B cell (primary cell): Measurements from ENCODE around the gene NUP42. TPM values are rescaled to one million over a fixed set of nuclear protein-coding genes. Genes with fewer than 3 reads are reported as not detected.

Experiments
- ATAC-seq: fragments of 200-7000 bp; cut with Tn5 transposase; one replicate; pipeline ENCODE4 v1.10.0; 2021; ENCODE audit warnings: low read depth, mild to moderate bottlenecking, moderate number of reproducible peaks, moderate library complexity
- CTCF ChIA-PET: fragments of 350-600 bp; sonication (Branson Sonifier 250); formaldehyde crosslinking; loops from one replicate; lab custom pipeline; 2021; ENCODE audit warnings: antibody characterized with exemption, inconsistent platforms; lab: Charles Lee
- POLR2A ChIA-PET: fragments of 350-600 bp; sonication (Branson Sonifier 250); formaldehyde crosslinking; loops from one replicate; lab custom pipeline; 2021; ENCODE audit warnings: antibody characterized with exemption; lab: Charles Lee
- DNase-seq: peaks from one replicate; pipeline ENCODE4 v3.0.0; 2013
- H2AFZ ChIP-seq: 2 replicates; pipeline ENCODE4 v1.6.1; 2012; ENCODE audit warnings: mild to moderate bottlenecking, low read depth, low read length; ENCODE audit not compliant: insufficient read depth, poor library complexity, severe bottlenecking
- H3K27ac ChIP-seq, 2 donors: 1 replicate in 1 of 2; 2 replicates in 1 of 2; pipeline ENCODE4 v1.5.1; 2012 to 2013; ENCODE audit warnings: low read length in 2 of 2, mild to moderate bottlenecking in 2 of 2, moderate library complexity in 1 of 2
- H3K27me3 ChIP-seq, 4 experiments: fragments of 200-600 bp in 1 of 4; sonication (generic) in 1 of 4; replicated peaks in 1 of 4; 1 replicate in 2 of 4; 2 replicates in 2 of 4; pipeline versions ENCODE4 v1.6.1 to v1.7.0; 2013 to 2016; ENCODE audit warnings: low read length in 3 of 4, mild to moderate bottlenecking in 2 of 4, mixed read lengths in 1 of 4, moderate library complexity in 1 of 4; ENCODE audit not compliant: insufficient read depth in 4 of 4, control insufficient read depth in 3 of 4; ENCODE audit errors: control extremely low read depth in 1 of 4
- H3K36me3 ChIP-seq, 2 experiments: replicated peaks in 1 of 2; 1 replicate in 1 of 2; 2 replicates in 1 of 2; pipeline versions ENCODE4 v1.6.1 to v1.7.1; 2013; ENCODE audit warnings: low read length in 1 of 2; ENCODE audit not compliant: insufficient read depth in 2 of 2, control insufficient read depth in 1 of 2; ENCODE audit errors: control extremely low read depth in 1 of 2, extremely low read depth in 1 of 2
- H3K4me1 ChIP-seq, 2 donors: fragments of 200-600 bp in 1 of 2; sonication (generic) in 1 of 2; 1 replicate in 1 of 2; 2 replicates in 1 of 2; pipeline versions ENCODE4 v1.5.1 to v1.6.1; 2013 to 2017; ENCODE audit warnings: low read length in 2 of 2; ENCODE audit not compliant: control insufficient read depth in 2 of 2, insufficient read depth in 2 of 2
- H3K4me2 ChIP-seq: replicated peaks from 2 replicates; pipeline ENCODE3; 2012; ENCODE audit warnings: mild to moderate bottlenecking, low read depth, low read length; ENCODE audit not compliant: poor library complexity, severe bottlenecking
- H3K4me3 ChIP-seq, 5 experiments: fragments of 200-600 bp in 1 of 5; sonication (generic) in 1 of 5; 1 replicate in 3 of 5; 2 replicates in 2 of 5; pipeline versions ENCODE4 v1.5.1 to v1.7.0; 2011 to 2016; ENCODE audit warnings: low read length in 4 of 5, mild to moderate bottlenecking in 4 of 5, low read depth in 2 of 5, control low read depth in 1 of 5, moderate library complexity in 1 of 5; ENCODE audit not compliant: insufficient read depth in 1 of 5; ENCODE audit errors: control extremely low read depth in 1 of 5, extremely low read depth in 1 of 5
- H3K79me2 ChIP-seq: fragments of 200-600 bp; sonication (generic); one replicate; pipeline ENCODE4 v1.6.0; 2016; ENCODE audit warnings: low read length; ENCODE audit not compliant: control insufficient read depth, insufficient read depth
- H3K9ac ChIP-seq: fragments of 200-600 bp; sonication (generic); 2 replicates; pipeline ENCODE4 v1.6.1; 2017; ENCODE audit warnings: mild to moderate bottlenecking, low read length, moderate library complexity
- H3K9me3 ChIP-seq, 3 donors: one replicate each; pipeline versions ENCODE4 v1.6.1 to v1.7.1; 2013; ENCODE audit warnings: low read length in 2 of 3; ENCODE audit not compliant: control insufficient read depth in 2 of 3, insufficient read depth in 1 of 3; ENCODE audit errors: control extremely low read depth in 1 of 3
- H4K20me1 ChIP-seq: 2 replicates; pipeline ENCODE4 v1.6.0; 2012; ENCODE audit warnings: mild to moderate bottlenecking, low read length; ENCODE audit not compliant: insufficient read depth, control insufficient read depth, poor library complexity, severe bottlenecking
- H3K27ac Mint-ChIP-seq: one replicate; pipeline ENCODE4 v1.8.0; 2021; ENCODE audit warnings: mixed read lengths
- H3K27me3 Mint-ChIP-seq: one replicate; pipeline ENCODE4 v1.8.0; 2021; ENCODE audit warnings: mixed read lengths
- H3K4me1 Mint-ChIP-seq: one replicate; pipeline ENCODE4 v1.8.0; 2021; ENCODE audit warnings: mixed read lengths
- H3K4me3 Mint-ChIP-seq: one replicate; pipeline ENCODE4 v1.8.0; 2021; ENCODE audit warnings: mixed read lengths
- H3K9me3 Mint-ChIP-seq: one replicate; pipeline ENCODE4 v1.8.0; 2022; ENCODE audit warnings: mixed read lengths; ENCODE audit not compliant: insufficient read depth
- EZH2 ChIP-seq: IDR thresholded peaks from 2 replicates; pipeline ENCODE4 v1.6.1; 2012; ENCODE audit warnings: borderline replicate concordance, low read depth, mild to moderate bottlenecking, moderate library complexity, low read length; ENCODE audit not compliant: insufficient read depth, poor library complexity, severe bottlenecking
- WGBS: methylation state at CpG from one replicate; pipeline ENCODE4 v1.1.5; 2013; ENCODE audit warnings: missing lambda C conversion rate; ENCODE audit not compliant: insufficient coverage; 5-methylcytosine and 5-hydroxymethylcytosine counted together
- intact Hi-C: fragments of 100-400 bp; cut with micrococcal nuclease; formaldehyde crosslinking; loops from one replicate; pipeline ENCODE4 v1.10.0; 2022
- polyA plus RNA-seq: library from polyadenylated mRNA; depleted of rRNA; stranded (reverse); fragments of >200 nt; gene quantifications from 2 replicates; pipeline ENCODE4 v1.2.3, GENCODE V29; 2012
- total RNA-seq, 2 donors: library from RNA; stranded (reverse); fragments of 120-200 nt in 1 of 2; gene quantifications; 1 replicate in 1 of 2; 2 replicates in 1 of 2; pipeline versions ENCODE4 v1.2.3 to v1.2.4, GENCODE V29; 2013 to 2022
- TF ChIP-seq, protein P1 (sequence below): fragments of 200-600 bp; IDR thresholded peaks from one replicate; pipeline ENCODE4 v1.8.0; 2022; ENCODE audit warnings: antibody characterized with exemption, mild to moderate bottlenecking

The NUP42 gene
- total and polyA plus RNA-seq, 2 donors (not counting 1 experiment from before 2014, with no cell fraction given): 38.1 to 49.2 TPM

DNA sequence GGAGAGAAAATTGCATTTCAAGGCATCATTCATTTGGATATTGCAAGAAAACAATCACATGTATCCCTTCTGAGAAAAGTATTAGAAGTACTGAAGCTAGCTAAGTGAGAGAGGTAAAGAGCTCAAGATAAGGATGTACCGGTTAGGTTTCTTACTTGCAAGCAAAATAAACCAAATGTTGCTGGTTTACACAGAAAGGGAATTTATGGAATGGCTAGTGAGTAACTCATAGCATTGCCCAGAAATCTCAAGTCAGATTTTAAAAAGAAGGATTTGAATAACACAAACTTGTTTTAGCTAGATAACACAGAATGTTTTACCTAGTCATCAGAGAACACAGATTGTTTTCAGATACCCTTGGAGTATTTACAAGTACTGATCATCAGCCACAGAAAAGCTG, 45.6 kb upstream of the NUP42 start:
- Histone ChIP-seq H3K9me3 (no peaks in the 10 kb centered on the region), H3K9ac (no peak overlapping the region), H3K27ac (no peak overlapping the region), H3K36me3 (no peaks in the 10 kb centered on the region), H2AFZ (no peak overlapping the region), H3K4me1 (no peaks in the 10 kb centered on the region), H3K27me3 (no peaks in the 10 kb centered on the region), H3K4me3 (no peak overlapping the region), H3K4me2 (no peak overlapping the region), H3K79me2 (no peaks in the 10 kb centered on the region), H4K20me1 (no peaks in the 10 kb centered on the region)
- TF ChIP-seq EZH2: no peak
- TF ChIP-seq, protein P1, sequence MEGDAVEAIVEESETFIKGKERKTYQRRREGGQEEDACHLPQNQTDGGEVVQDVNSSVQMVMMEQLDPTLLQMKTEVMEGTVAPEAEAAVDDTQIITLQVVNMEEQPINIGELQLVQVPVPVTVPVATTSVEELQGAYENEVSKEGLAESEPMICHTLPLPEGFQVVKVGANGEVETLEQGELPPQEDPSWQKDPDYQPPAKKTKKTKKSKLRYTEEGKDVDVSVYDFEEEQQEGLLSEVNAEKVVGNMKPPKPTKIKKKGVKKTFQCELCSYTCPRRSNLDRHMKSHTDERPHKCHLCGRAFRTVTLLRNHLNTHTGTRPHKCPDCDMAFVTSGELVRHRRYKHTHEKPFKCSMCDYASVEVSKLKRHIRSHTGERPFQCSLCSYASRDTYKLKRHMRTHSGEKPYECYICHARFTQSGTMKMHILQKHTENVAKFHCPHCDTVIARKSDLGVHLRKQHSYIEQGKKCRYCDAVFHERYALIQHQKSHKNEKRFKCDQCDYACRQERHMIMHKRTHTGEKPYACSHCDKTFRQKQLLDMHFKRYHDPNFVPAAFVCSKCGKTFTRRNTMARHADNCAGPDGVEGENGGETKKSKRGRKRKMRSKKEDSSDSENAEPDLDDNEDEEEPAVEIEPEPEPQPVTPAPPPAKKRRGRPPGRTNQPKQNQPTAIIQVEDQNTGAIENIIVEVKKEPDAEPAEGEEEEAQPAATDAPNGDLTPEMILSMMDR: no peak
- ChIA-PET CTCF (no interaction called here), POLR2A (no interaction called here)
- WGBS: 100% methylated on average over 1 of the region's 1 CpG
- Mint-ChIP-seq H3K27me3 (no peaks in the 10 kb centered on the region), H3K9me3 (peaks cover 3% of the 10 kb centered on the region), H3K4me1 (no peaks in the 10 kb centered on the region), H3K4me3 (no peak overlapping the region), H3K27ac (no peak overlapping the region)
- ATAC-seq: no peak
- DNase-seq: no peak
- intact Hi-C loops: no loop called here

DNA sequence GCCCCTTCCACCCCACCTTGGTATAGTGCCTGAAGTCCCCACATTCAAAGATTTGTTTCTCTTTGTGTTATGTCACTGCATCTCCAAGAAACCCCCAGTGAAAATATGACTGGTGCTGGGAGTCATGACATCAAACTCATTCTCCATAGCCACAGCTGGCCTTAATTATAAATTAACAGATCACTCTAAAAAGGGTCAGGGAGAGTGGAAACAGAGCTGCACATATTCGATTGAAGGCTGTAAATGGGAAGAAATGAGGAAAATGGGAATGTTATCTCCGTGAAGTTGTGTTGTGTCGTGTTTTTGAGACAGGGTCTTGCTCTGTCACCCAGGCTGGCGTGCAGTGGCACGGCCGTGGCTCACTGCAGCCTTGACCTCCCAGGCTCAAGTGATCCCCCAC, 24.2 kb upstream of the NUP42 start:
- 83% methylated on average over 6 of the region's 6 CpGs for WGBS
- DNase-seq (no peak), ATAC-seq (no peak)
- no peaks in the 10 kb centered on the region for H3K27me3 Mint-ChIP-seq
- Histone ChIP-seq H3K9ac (no peak overlapping the region), H3K4me2 (no peak overlapping the region), H3K4me3 (no peak overlapping the region), H3K27me3 (no peaks in the 10 kb centered on the region), H3K27ac (no peak overlapping the region), H3K79me2 (no peaks in the 10 kb centered on the region), H3K4me1 (no peaks in the 10 kb centered on the region), H3K9me3 (no peaks in the 10 kb centered on the region), H3K36me3 (peaks cover 3 to 4% of the 10 kb centered on the region in 2 experiments), H2AFZ (no peak overlapping the region), H4K20me1 (no peaks in the 10 kb centered on the region)
- intact Hi-C loops: no loop called here
- H3K4me3 Mint-ChIP-seq: no peak overlapping the region
- POLR2A ChIA-PET: no interaction called here
- H3K9me3 Mint-ChIP-seq: no peaks in the 10 kb centered on the region
- CTCF ChIA-PET: interaction anchor here (0.9 kb wide), 1 partner anchor 14 kb away, joined by 3 read pairs; no protein-coding TSS in a partner anchor
- no peak overlapping the region for H3K27ac Mint-ChIP-seq
- H3K4me1 Mint-ChIP-seq: no peaks in the 10 kb centered on the region
- no peak for TF ChIP-seq EZH2
- TF ChIP-seq, protein P1: no peak
